ENCODE results near the gene ATXN1. TPM values are rescaled to one million over a fixed set of nuclear protein-coding genes. Genes with fewer than 3 reads are reported as not detected.
A peak's percentile ranks its signal among the peaks of the same experiment; 100 is the strongest.

Gene ATXN1
- polyA plus RNA-seq, 6 donors from 2014 or later, result 0.14 to 1.2 (median 0.60) TPM; not detected in 1

DNA sequence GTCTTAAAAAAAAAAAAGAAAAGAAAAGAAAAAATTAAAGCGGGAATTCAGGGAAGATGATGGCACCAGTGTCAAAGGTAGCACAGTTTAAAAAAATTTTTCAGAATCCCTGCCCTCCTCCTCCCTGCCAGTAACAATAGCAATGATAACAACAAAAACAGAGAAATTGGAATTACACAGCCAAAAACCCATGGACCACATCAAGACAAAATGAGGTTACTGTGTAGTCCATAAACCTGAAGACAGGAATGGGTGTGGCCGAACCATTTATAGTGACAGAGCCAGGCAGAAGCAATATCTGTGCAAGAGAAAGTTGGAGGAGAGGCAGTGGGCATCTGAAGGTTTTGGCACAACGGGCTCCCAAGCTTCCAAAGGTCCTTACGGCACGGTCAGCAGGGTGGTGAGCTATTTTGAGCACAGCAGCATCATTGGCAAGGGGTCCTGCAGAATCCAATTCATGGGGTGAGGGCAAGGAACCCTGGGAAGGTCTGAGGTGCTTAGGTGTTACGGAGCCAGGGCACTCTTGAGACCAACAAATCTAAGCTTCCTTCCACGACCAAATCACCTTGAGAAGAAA is 320.5 kb downstream of the ATXN1 start:
- Mint-ChIP-seq H3K9me3 (peaks cover 0 to 8% (median 0%) of the 10 kb centered on the region in 7 donors), H3K27ac (peak overlapping the region in 1 of 6 donors; percentile 71), H3K36me3 (peaks cover 0 to 9% of the 10 kb centered on the region in 2 donors), H3K4me3 (no peak overlapping the region), H3K4me1 (peaks cover 0 to 8% (median 0%) of the 10 kb centered on the region in 3 donors), H3K27me3 (peaks cover 0 to 20% (median 9%) of the 10 kb centered on the region in 3 donors)
- ATAC-seq (ENCODE audit: low read depth in 2 of 2) (no peak), DNase-seq (no peak)

DNA sequence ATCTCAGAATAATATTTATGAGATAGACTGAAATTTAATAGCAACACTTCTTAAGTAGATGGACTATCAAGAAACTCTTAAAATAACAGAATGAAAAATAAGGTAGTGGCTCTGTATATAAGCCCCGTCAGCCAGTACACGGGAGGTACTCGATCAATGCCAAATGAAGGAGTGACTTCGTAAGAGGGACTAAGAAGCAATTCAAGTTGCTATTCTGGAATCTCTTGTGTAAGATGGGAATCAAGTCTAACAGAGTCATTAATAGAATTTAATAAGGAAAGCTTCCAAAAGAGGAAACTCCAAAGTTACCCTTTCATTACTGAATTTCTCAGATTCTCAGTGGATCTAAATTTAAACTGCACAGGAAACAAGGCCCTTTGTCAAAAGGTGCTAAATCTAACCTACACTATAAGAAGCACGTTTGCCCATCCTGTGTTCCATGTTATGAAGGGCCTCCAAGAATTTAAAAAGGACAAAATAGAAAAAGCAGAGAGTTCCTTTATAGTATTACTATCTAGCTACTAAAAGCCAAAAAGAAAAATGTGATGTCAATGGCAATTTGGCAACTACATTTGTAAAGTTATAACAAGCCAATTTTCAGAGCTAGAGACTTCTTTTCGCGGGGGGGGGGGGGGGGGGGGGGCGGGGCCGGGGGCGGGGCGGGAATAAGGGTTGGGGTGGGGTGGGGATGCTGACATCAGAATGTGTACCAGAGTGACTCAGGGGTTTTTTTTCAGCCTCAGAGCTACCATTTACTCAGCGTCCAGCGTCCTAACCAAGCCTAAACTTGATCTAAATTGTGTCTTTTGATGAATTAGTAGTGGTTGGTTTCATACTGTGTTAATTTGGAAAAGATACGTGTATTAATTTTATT is 322.3 kb downstream of the ATXN1 start:
- Mint-ChIP-seq H3K27me3 (peaks cover 8 to 20% (median 9%) of the 10 kb centered on the region in 3 donors), H3K4me1 (peaks cover 0 to 8% (median 0%) of the 10 kb centered on the region in 3 donors), H3K36me3 (peaks cover 0 to 9% of the 10 kb centered on the region in 2 donors), H3K4me3 (no peak overlapping the region), H3K9me3 (peaks cover 0 to 8% (median 0%) of the 10 kb centered on the region in 7 donors), H3K27ac (no peak overlapping the region)
- DNase-seq (no peak), ATAC-seq (ENCODE audit: low read depth in 2 of 2) (no peak)

DNA sequence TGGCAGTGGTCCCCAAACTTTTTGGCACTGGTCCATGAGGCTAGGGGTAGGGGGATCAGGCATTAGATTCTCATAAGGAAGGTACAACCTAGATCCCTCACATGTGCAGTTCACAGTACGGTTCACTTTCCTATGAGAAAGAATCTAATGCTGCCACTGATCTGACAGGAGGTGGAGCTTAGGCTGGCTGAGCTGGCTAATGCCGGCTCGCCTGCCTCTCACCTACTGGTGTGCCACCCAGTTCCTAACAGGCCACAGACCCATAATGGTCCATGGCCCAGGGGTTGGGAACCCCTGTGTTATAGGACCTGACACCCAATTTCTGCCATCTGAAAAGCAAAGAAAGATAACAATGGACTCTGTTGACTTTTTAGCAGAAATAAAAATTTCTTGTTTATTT is 323.3 kb downstream of the ATXN1 start:
- no peak for DNase-seq
- Mint-ChIP-seq H3K4me3 (no peak overlapping the region), H3K36me3 (peaks cover 0 to 9% of the 10 kb centered on the region in 2 donors), H3K4me1 (peaks cover 0 to 8% (median 0%) of the 10 kb centered on the region in 3 donors), H3K9me3 (peaks cover 0 to 8% (median 0%) of the 10 kb centered on the region in 7 donors), H3K27me3 (peaks cover 8 to 20% (median 9%) of the 10 kb centered on the region in 3 donors), H3K27ac (no peak overlapping the region)
- ATAC-seq (ENCODE audit: low read depth in 2 of 2), result no peak

DNA sequence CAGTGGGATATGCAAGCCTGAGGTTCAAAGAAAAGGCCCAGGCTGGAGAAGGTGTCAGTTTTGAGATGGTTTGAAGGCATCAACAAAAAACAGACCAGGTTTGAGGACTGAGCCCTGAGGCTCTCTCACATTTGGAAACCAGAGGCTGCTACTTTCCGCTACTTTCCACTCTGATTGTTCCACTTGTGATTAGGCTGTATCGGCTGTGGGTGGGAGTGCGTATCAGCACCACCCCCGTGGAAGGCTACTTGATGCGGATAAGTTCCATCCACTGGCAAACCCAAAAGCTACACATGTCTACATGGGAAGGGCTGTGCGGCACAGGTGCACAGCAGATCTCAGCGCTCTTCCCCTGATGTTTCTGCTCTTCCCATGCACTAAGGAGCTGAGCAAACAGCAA is 324.2 kb downstream of the ATXN1 start:
- Mint-ChIP-seq H3K27ac (no peak overlapping the region), H3K27me3 (peaks cover 8 to 20% (median 9%) of the 10 kb centered on the region in 3 donors), H3K4me3 (no peak overlapping the region), H3K36me3 (peaks cover 0 to 9% of the 10 kb centered on the region in 2 donors), H3K4me1 (peaks cover 0 to 8% (median 0%) of the 10 kb centered on the region in 3 donors), H3K9me3 (peaks cover 0 to 8% (median 0%) of the 10 kb centered on the region in 7 donors)
- no peak for ATAC-seq (ENCODE audit: low read depth in 2 of 2)
- no peak for DNase-seq

DNA sequence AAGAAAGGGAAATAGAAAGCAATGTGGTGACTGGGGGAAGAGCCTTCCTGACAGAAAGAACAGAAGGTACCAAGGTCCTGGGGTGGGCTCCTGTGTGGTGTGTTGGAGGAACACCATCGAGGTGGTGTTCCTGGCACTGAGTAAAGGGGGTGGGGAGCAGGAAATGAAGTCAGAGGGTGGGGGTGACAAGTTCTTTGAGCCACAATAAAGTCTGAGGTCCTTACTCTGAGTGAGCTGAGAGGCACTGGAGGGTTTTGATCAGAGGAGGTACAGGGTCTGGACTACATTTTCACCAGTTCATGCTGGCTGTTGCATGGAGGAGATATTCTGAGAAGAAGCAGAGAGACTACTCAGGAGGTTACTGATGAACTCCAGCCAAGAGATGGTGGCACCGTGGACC is 324.7 kb downstream of the ATXN1 start:
- H3K9me3 Mint-ChIP-seq, result peaks cover 0 to 8% (median 0%) of the 10 kb centered on the region in 7 donors
- H3K4me3 Mint-ChIP-seq, result no peak overlapping the region
- H3K4me1 Mint-ChIP-seq, result peaks cover 0 to 8% (median 0%) of the 10 kb centered on the region in 3 donors
- peak overlapping the region in 2 of 6 donors; percentile 2 to 9 for H3K27ac Mint-ChIP-seq
- H3K27me3 Mint-ChIP-seq, result peaks cover 8 to 20% (median 9%) of the 10 kb centered on the region in 3 donors
- H3K36me3 Mint-ChIP-seq, result peaks cover 0 to 9% of the 10 kb centered on the region in 2 donors
- ATAC-seq (ENCODE audit: low read depth in 2 of 2) (no peak), DNase-seq (no peak)

DNA sequence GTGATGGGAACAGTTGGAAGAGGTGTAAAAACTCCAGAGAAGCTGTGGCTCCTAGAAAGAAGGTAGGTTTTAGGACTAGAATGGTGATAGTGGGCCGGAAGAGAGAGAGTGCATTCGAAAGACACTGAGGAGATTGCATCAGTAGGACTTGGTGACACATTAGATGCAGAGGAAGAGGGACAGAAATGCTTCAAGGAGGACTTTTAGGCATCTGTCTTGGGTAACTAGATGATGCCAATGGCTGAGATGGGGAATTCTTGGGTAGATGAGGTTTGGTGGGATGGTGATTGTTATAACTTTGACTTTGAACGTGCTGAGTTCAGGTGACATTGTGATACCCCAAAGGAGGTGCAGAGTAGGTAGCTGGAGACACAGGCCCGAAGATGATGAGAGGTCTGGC is 326.4 kb downstream of the ATXN1 start:
- Mint-ChIP-seq H3K4me3 (no peak overlapping the region), H3K27ac (no peak overlapping the region), H3K27me3 (peaks cover 8 to 13% (median 9%) of the 10 kb centered on the region in 3 donors), H3K36me3 (peaks cover 0 to 9% of the 10 kb centered on the region in 2 donors), H3K4me1 (peaks cover 0 to 8% (median 0%) of the 10 kb centered on the region in 3 donors), H3K9me3 (peaks cover 0 to 8% (median 0%) of the 10 kb centered on the region in 7 donors)
- no peak for DNase-seq
- ATAC-seq (ENCODE audit: low read depth in 2 of 2), result no peak

DNA sequence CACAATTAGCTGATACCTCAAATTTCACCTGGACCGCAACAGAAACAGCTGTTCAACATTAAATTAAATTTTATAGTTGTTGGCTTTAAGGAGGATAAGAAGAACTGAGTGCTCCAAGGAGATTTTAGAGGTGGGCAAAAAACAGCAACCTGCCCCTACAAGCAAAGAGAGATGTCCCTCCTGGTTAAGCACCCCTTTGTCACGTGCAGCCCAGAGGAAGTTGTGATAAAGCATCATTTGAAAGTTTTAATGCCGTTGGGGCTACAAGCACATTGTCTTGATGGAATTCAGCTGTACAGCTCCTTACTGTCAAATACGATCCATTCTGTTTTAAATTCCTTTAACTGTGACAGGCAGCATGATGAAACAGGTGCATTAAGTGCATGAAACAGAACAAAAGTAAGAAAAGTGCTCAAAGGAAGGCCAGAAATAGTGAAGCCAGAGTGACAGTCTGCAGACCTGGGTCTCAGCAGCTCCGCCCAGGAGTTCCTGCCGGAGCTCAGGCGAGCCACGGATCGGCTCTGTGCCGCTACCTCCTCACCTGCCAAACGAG is 327.8 kb downstream of the ATXN1 start:
- H3K4me3 Mint-ChIP-seq, result no peak overlapping the region
- DNase-seq (no peak), ATAC-seq (ENCODE audit: low read depth in 2 of 2) (no peak)
- H3K27ac Mint-ChIP-seq, result peak overlapping the region in 1 of 6 donors; percentile 0
- H3K36me3 Mint-ChIP-seq, result peaks cover 0 to 9% of the 10 kb centered on the region in 2 donors
- H3K9me3 Mint-ChIP-seq, result peaks cover 0 to 8% (median 0%) of the 10 kb centered on the region in 7 donors
- peaks cover 0 to 8% (median 0%) of the 10 kb centered on the region in 3 donors for H3K4me1 Mint-ChIP-seq
- peaks cover 8 to 13% (median 9%) of the 10 kb centered on the region in 3 donors for H3K27me3 Mint-ChIP-seq

DNA sequence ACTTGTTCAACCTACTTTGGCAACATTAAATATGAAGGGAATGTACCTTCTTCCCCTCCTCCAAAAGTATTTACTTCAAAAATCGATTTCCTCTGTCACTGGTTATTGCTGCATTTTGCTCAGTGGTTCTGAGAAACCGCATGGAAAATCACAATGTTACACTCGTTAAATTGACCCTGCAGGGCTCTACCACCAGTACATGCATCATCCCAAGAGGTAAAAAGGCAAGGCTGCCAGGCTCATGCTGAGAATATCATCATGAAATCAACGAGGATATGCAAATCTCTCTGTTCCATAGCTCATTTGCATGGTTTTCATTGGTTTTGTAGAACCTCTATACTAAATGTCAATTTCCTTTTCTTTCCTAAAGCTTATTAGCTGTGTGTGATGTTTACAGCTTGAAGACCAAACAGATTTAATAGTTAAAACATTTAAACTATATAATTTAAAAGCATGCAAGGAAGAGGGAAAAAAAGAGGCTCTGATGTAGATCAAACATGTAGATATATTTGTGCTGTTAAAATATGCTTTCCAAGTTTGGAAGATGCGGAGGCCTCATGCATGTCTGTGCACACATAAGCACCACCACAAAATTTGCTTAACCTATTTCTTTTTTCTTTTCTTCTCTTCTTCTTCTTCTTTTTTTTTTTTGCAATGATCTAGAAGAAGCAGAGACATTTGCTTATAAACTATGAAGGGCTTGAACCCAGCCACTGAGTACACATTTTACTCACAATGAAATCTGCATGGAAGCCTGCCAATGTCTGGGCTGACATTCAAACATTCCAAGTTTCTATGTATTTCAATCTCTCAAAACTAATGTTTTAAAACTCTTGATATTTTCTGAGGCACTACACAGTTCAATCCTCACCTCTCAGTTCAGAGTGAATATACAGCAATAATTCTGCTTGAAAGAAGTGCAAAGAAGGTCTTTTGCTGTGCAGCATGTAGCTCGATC is 328.9 kb downstream of the ATXN1 start:
- Mint-ChIP-seq H3K4me3 (no peak overlapping the region), H3K4me1 (peaks cover 0 to 8% (median 0%) of the 10 kb centered on the region in 3 donors), H3K36me3 (peaks cover 0 to 9% of the 10 kb centered on the region in 2 donors), H3K27me3 (peaks cover 8 to 13% (median 9%) of the 10 kb centered on the region in 3 donors), H3K27ac (no peak overlapping the region), H3K9me3 (peaks cover 0 to 8% (median 0%) of the 10 kb centered on the region in 7 donors)
- DNase-seq (no peak), ATAC-seq (ENCODE audit: low read depth in 2 of 2) (no peak)

DNA sequence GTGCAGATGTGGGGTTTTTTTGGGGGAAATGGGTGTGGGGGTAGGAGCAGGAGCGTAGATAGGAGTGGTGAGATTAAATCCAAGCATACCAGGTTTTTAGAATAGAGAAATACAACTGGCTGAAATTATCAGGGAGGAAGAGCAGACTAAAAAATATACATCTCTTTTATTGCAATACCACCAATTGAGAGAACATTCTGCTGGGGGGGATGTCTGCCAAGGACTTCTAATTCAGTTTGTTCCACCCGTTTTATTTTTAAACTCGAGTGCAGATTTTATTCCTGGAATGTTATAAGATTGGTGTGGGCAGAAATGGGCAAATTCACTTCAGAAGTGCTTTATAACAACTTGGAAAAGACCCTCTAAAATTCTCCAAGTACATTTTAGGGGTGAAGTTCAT is 330.2 kb downstream of the ATXN1 start:
- no peak for DNase-seq
- ATAC-seq (ENCODE audit: low read depth in 2 of 2), result no peak
- peaks cover 0 to 8% (median 4%) of the 10 kb centered on the region in 3 donors for H3K27me3 Mint-ChIP-seq
- H3K36me3 Mint-ChIP-seq, result no peaks in the 10 kb centered on the region
- H3K4me3 Mint-ChIP-seq, result no peak overlapping the region
- H3K9me3 Mint-ChIP-seq, result no peaks in the 10 kb centered on the region
- no peak overlapping the region for H3K27ac Mint-ChIP-seq
- H3K4me1 Mint-ChIP-seq, result no peaks in the 10 kb centered on the region

DNA sequence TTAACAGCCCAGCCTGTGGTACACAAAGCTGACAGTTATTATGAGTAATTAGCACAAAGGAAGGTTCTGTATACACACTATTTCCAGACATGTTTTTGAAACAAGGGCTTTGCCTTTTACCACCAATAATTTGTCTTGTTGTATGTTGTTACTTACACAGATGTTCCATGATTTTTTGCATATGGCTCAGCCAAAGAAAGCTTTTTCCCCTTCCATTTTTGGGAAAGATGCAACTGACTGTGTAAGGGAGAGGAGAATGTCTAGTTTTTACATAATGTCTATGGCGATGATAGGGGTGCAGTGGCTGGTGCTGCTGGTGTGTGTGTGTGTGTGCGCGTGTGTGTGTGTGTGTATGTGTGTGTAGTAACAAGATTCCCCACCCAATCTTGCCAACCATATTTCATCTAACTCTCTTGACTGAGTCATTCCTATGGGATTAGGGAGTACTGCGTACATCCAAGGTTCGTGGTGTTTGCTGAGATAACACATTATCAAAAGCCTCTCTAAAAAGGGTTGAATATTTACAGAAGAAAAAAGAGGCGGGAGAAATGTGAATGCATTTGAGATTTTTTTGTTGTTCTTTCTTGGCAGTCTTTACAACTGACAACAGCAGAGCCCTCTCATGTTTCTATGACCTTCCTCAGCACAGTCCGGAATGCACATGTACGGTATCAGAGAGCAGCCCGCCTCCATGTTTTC is 330.7 kb downstream of the ATXN1 start:
- H3K36me3 Mint-ChIP-seq, result no peaks in the 10 kb centered on the region
- no peak overlapping the region for H3K4me3 Mint-ChIP-seq
- H3K27ac Mint-ChIP-seq, result no peak overlapping the region
- peaks cover 0 to 8% (median 4%) of the 10 kb centered on the region in 3 donors for H3K27me3 Mint-ChIP-seq
- H3K4me1 Mint-ChIP-seq, result no peaks in the 10 kb centered on the region
- ATAC-seq (ENCODE audit: low read depth in 2 of 2), result no peak
- no peaks in the 10 kb centered on the region for H3K9me3 Mint-ChIP-seq
- no peak for DNase-seq

DNA sequence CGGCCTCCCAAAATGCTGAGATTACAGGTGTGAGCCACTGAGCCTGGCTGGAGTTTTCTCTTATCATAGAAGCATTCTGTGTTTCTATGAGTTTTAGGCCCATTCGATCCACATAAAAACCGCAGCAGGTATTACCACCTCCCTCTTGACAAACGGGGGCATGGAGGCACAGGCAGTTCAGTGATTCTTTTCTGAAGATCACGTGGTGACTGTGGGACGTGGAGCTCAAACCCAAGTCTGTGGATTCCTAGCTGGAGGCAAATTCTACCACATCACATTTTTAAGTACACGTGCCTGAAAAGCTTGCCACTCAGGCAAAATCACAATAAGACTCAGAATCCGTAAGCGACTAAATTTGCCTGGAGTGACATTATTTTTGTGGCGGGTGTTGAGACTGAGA is 331.6 kb downstream of the ATXN1 start:
- Mint-ChIP-seq H3K36me3 (no peaks in the 10 kb centered on the region), H3K27me3 (peaks cover 0 to 4% (median 0%) of the 10 kb centered on the region in 3 donors), H3K27ac (no peak overlapping the region), H3K4me1 (no peaks in the 10 kb centered on the region), H3K9me3 (no peaks in the 10 kb centered on the region), H3K4me3 (no peak overlapping the region)
- DNase-seq (no peak), ATAC-seq (ENCODE audit: low read depth in 2 of 2) (no peak)

DNA sequence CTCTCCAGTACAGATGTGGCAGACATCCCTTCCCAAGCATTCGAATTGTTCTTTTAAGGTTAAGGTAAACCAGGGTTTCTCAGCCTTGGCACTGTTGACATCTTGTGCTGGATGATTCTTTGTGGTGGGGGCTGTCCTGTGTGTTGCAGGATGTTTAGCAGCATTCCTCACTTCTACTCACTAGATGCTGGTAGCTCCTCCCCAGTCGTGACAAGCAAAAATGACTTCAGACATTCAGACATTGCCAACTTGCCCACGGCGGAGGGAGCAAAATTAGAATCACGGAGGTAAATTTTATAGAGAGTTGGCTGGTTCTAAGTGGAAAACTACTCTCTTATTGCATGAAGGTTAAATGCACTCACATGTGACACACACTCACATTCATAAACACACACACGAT is 334.1 kb downstream of the ATXN1 start:
- H3K27me3 Mint-ChIP-seq, result peaks cover 0 to 4% (median 0%) of the 10 kb centered on the region in 3 donors
- H3K4me1 Mint-ChIP-seq, result no peaks in the 10 kb centered on the region
- no peak overlapping the region for H3K27ac Mint-ChIP-seq

More for the DNA sequence above, 334.1 kb downstream of the ATXN1 start:
- Mint-ChIP-seq H3K9me3 (no peaks in the 10 kb centered on the region), H3K36me3 (no peaks in the 10 kb centered on the region), H3K4me3 (no peak overlapping the region)
- DNase-seq, result no peak
- no peak for ATAC-seq (ENCODE audit: low read depth in 2 of 2)

Measured in naive B cell (primary cell).